ENCODE measurements around the gene GPR84. TPM values are rescaled to one million over a fixed set of nuclear protein-coding genes. Genes with fewer than 3 reads are reported as not detected.

GPR84 gene
- total and polyA plus RNA-seq, 2 donors (not counting 1 experiment from before 2014, with no cell fraction given): 0.16 TPM; not detected in 1

DNA sequence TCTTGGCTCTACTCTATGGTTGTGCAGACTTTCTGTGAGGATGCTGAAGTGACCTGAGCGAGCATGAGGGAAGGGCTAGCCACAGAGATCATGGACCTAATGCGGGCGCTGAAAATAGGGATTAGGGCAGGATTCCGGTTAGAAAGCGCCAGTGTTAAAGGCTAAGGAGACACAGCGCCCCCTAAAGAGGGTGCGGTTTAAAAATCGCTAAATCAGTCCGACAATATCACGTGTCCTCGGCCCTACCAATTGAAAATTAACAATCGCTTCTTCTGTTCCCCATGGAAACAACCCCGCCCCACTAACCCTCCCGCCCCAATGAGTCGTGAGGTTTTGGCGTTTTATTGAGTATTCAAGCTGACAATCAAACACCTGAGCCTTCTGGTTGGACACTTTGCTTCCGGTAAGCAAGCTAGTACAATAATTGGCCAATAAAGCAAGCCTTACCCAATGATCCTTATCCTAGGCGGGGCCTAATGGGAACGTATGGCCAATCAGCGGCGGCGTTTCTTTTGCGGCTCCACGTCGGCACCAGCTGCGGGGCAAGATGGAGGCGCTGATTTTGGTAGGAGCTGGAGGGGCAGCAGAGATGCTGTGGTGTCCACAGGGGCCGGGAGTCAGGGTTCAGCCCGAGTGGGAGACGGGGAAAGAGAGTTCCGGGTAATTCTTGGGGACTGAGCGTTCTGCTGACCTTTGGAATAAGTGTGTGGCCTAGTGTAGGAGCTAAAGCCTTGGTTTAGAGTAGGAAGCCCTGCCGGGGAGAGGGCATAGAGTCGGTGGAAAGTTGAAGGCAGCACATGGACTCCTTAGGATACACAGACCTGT, 39.5 kb downstream of the GPR84 start, which contains the start of gene COPZ1:
TSS of gene COPZ1 (plus strand) at position 515 of the 825 bp plus-strand sequence. CDS start at position 548, 33 bp downstream.
- peaks cover 41% of the 10 kb centered on the region for H3K79me2 ChIP-seq (ENCODE audit: control insufficient read depth, insufficient read depth, low read length)
- H3K4me1 ChIP-seq (ENCODE audit: control insufficient read depth in 2 of 2, insufficient read depth in 2 of 2, low read length in 2 of 2): peaks cover 9 to 11% of the 10 kb centered on the region in 2 donors
- DNase-seq (peak; percentile 97), ATAC-seq (ENCODE audit: low read depth) (peak; percentile 93)
- H3K4me2 ChIP-seq (replicated peaks; ENCODE audit: low read depth, low read length, poor library complexity, severe bottlenecking): peak within 1 kb of the TSS; percentile 81
- peak within 1 kb of the TSS; percentile 94 for H3K4me3 Mint-ChIP-seq
- H3K9me3 ChIP-seq (ENCODE audit: control extremely low read depth in 1 of 3, control insufficient read depth in 2 of 3, insufficient read depth in 1 of 3, low read length in 2 of 3): no peaks in the 10 kb centered on the region
- H3K9me3 Mint-ChIP-seq (ENCODE audit: insufficient read depth): no peaks in the 10 kb centered on the region
- H3K27ac Mint-ChIP-seq: peak within 1 kb of the TSS; percentile 96
- intact Hi-C loops (cut with micrococcal nuclease): loop anchor here (1.0 to 2.0 kb wide), 7 partner anchors 31 to 136 kb away; no protein-coding TSS in a partner anchor
- ChIA-PET POLR2A (interaction anchor here (0.6 to 1.9 kb wide), 11 partner anchors 23 to 872 kb away, joined by 3 to 23 read pairs (median 4); partner anchors contain the start of genes CBX5 and HNRNPA1), CTCF (interaction anchor here (0.6 to 7.8 kb wide), 20 partner anchors 10 to 174 kb away, joined by 3 to 61 read pairs (median 8); partner anchors contain the start of genes CBX5, HNRNPA1 and NFE2)
- peaks cover 0 to 9% of the 10 kb centered on the region in 2 experiments for H3K36me3 ChIP-seq (replicated peaks in 1 of 2; ENCODE audit: control extremely low read depth in 1 of 2, control insufficient read depth in 1 of 2, extremely low read depth in 1 of 2, insufficient read depth in 2 of 2, low read length in 1 of 2)
- 1% methylated on average over 24 of the region's 34 CpGs for WGBS (ENCODE audit: insufficient coverage)
- H3K27me3 ChIP-seq (replicated peaks in 1 of 4; ENCODE audit: control extremely low read depth in 1 of 4, control insufficient read depth in 3 of 4, insufficient read depth in 4 of 4, low read length in 3 of 4): no peaks in the 10 kb centered on the region
- peak within 1 kb of the TSS; percentile 97 for H2AFZ ChIP-seq (ENCODE audit: insufficient read depth, low read depth, low read length, poor library complexity, severe bottlenecking)
- TF ChIP-seq, protein P1, sequence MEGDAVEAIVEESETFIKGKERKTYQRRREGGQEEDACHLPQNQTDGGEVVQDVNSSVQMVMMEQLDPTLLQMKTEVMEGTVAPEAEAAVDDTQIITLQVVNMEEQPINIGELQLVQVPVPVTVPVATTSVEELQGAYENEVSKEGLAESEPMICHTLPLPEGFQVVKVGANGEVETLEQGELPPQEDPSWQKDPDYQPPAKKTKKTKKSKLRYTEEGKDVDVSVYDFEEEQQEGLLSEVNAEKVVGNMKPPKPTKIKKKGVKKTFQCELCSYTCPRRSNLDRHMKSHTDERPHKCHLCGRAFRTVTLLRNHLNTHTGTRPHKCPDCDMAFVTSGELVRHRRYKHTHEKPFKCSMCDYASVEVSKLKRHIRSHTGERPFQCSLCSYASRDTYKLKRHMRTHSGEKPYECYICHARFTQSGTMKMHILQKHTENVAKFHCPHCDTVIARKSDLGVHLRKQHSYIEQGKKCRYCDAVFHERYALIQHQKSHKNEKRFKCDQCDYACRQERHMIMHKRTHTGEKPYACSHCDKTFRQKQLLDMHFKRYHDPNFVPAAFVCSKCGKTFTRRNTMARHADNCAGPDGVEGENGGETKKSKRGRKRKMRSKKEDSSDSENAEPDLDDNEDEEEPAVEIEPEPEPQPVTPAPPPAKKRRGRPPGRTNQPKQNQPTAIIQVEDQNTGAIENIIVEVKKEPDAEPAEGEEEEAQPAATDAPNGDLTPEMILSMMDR (IDR thresholded peaks at IDR 0.05): peak; percentile 85
- TF ChIP-seq EZH2 (IDR thresholded peaks at IDR 0.05; ENCODE audit: borderline replicate concordance, insufficient read depth, low read depth, low read length, poor library complexity, severe bottlenecking): no peak
- peaks cover 2% of the 10 kb centered on the region for H4K20me1 ChIP-seq (ENCODE audit: control insufficient read depth, insufficient read depth, low read length, poor library complexity, severe bottlenecking)
- H3K27ac ChIP-seq (ENCODE audit: low read length in 2 of 2): peak within 1 kb of the TSS; percentile 76 to 89
- H3K27me3 Mint-ChIP-seq: no peaks in the 10 kb centered on the region
- H3K4me1 Mint-ChIP-seq: peaks cover 30% of the 10 kb centered on the region
- H3K9ac ChIP-seq (ENCODE audit: low read length): peak within 1 kb of the TSS; percentile 86
- peak within 1 kb of the TSS; percentile 54 to 97 (median 87) for H3K4me3 ChIP-seq (ENCODE audit: control extremely low read depth in 1 of 5, extremely low read depth in 1 of 5, insufficient read depth in 1 of 5, low read depth in 2 of 5, low read length in 4 of 5)
